ENCODE measurements around the gene COL18A1. TPM values are rescaled to one million over a fixed set of nuclear protein-coding genes. Genes with fewer than 3 reads are reported as not detected.

COL18A1 gene
- polyA plus RNA-seq, 2 of the 4 experiments (the other 2 are of a cell fraction) = 17.3 to 88.4 TPM

GRCh38 chr21:45412909-45413611, 8.1 kb downstream of the COL18A1 start:
- ATAC-seq = no peak
- FAIRE-seq = no peak
- no peak overlapping the region for H3K4me2 ChIP-seq

DNA sequence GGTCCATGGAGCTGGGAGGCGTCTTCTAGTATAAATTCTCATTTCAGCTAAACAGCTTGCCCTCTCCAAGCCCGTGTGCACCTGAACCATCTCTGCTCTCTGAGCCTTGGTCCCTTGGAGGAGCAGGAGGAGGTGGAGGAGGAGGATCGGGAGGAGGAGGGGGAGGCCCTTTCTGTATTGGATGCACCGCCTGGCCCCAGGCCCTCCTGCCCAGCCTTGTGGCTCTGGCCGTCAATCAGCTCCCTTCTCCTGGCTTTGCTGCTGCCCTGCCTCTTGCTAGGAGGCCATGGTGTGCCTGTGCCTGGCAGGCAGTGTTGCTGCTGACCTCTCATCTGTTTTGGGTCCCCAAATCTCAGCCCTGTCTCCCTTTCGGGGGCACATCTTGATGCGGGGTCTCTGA, 9.0 kb downstream of the COL18A1 start:
- 92% methylated on average over 6 of the region's 7 CpGs for WGBS (ENCODE audit: missing lambda C conversion rate)
- Histone ChIP-seq H3K4me3 (no peak overlapping the region), H3K4me2 (no peak overlapping the region), H3K4me1 (peaks cover 6% of the 10 kb centered on the region; the same call in 2 of the 3 replicates), H3K9me3 (no peaks in the 10 kb centered on the region), H3K27ac (no peak overlapping the region)
- DNase-seq (ENCODE audit: low read depth in 1 of 2, low spot score in 1 of 2) (no peak), ATAC-seq (no peak), FAIRE-seq (no peak)
- TF ChIP-seq EHF (CRISPR knock-in tag; IDR thresholded peaks at IDR 0.05) (no peak), MAFK (IDR thresholded peaks at IDR 0.05; ENCODE audit: partially characterized antibody) (no peak), CEBPB (IDR thresholded peaks at IDR 0.05) (no peak), SMC3 (IDR thresholded peaks at IDR 0.05) (no peak), ELK1 (IDR thresholded peaks at IDR 0.05; ENCODE audit: low read depth, low read length) (no peak), HDAC2 (IDR thresholded peaks at IDR 0.05) (no peak), HEYL (CRISPR knock-in tag; IDR thresholded peaks at IDR 0.05) (no peak), NR3C1 (IDR thresholded peaks at IDR 0.05) (no peak), KDM5A (IDR thresholded peaks at IDR 0.05) (no peak), POLR2AphosphoS2 (conservative IDR thresholded peaks at IDR 0.05; ENCODE audit: low read length) (no peak), RAD21 (conservative IDR thresholded peaks at IDR 0.05 in 1 of 2, IDR thresholded peaks at IDR 0.05 in 1 of 2) (no peak), PHF8 (IDR thresholded peaks at IDR 0.05; ENCODE audit: borderline replicate concordance, low read depth) (no peak), CHD2 (IDR thresholded peaks at IDR 0.05; ENCODE audit: low read length, partially characterized antibody) (no peak)
- TF ChIP-seq, protein P1, sequence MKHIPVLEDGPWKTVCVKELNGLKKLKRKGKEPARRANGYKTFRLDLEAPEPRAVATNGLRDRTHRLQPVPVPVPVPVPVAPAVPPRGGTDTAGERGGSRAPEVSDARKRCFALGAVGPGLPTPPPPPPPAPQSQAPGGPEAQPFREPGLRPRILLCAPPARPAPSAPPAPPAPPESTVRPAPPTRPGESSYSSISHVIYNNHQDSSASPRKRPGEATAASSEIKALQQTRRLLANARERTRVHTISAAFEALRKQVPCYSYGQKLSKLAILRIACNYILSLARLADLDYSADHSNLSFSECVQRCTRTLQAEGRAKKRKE (CRISPR knock-in tag; IDR thresholded peaks at IDR 0.05; ENCODE audit: low read depth) = no peak
- TF ChIP-seq, protein P2, sequence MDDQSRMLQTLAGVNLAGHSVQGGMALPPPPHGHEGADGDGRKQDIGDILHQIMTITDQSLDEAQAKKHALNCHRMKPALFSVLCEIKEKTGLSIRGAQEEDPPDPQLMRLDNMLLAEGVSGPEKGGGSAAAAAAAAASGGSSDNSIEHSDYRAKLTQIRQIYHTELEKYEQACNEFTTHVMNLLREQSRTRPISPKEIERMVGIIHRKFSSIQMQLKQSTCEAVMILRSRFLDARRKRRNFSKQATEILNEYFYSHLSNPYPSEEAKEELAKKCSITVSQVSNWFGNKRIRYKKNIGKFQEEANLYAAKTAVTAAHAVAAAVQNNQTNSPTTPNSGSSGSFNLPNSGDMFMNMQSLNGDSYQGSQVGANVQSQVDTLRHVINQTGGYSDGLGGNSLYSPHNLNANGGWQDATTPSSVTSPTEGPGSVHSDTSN (IDR thresholded peaks at IDR 0.05) = no peak
- TF ChIP-seq, protein P3, sequence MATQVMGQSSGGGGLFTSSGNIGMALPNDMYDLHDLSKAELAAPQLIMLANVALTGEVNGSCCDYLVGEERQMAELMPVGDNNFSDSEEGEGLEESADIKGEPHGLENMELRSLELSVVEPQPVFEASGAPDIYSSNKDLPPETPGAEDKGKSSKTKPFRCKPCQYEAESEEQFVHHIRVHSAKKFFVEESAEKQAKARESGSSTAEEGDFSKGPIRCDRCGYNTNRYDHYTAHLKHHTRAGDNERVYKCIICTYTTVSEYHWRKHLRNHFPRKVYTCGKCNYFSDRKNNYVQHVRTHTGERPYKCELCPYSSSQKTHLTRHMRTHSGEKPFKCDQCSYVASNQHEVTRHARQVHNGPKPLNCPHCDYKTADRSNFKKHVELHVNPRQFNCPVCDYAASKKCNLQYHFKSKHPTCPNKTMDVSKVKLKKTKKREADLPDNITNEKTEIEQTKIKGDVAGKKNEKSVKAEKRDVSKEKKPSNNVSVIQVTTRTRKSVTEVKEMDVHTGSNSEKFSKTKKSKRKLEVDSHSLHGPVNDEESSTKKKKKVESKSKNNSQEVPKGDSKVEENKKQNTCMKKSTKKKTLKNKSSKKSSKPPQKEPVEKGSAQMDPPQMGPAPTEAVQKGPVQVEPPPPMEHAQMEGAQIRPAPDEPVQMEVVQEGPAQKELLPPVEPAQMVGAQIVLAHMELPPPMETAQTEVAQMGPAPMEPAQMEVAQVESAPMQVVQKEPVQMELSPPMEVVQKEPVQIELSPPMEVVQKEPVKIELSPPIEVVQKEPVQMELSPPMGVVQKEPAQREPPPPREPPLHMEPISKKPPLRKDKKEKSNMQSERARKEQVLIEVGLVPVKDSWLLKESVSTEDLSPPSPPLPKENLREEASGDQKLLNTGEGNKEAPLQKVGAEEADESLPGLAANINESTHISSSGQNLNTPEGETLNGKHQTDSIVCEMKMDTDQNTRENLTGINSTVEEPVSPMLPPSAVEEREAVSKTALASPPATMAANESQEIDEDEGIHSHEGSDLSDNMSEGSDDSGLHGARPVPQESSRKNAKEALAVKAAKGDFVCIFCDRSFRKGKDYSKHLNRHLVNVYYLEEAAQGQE (IDR thresholded peaks at IDR 0.05) = no peak
- ChIA-PET CTCF (interaction anchor here (0.6 to 1.7 kb wide), 2 partner anchors 121 to 531 kb away, joined by 3 to 6 read pairs; no protein-coding TSS in a partner anchor), POLR2A (no interaction called here)

More at GRCh38 chr21:45412909-45413611, 8.1 kb downstream of the COL18A1 start:
- H3K4me3 ChIP-seq = no peak overlapping the region
- DNase-seq (ENCODE audit: low read depth in 1 of 2, low spot score in 1 of 2) = no peak
- no peaks in the 10 kb centered on the region for H3K9me3 ChIP-seq
- 92% methylated on average over 17 of the region's 27 CpGs for WGBS (ENCODE audit: missing lambda C conversion rate)
- CTCF ChIA-PET = interaction anchor here (0.9 to 1.7 kb wide), 3 partner anchors 26 to 273 kb away, joined by 3 to 6 read pairs (median 4); no protein-coding TSS in a partner anchor
- POLR2A ChIA-PET = no interaction called here
- no peak for TF ChIP-seq KDM5A (IDR thresholded peaks at IDR 0.05)
- no peak for TF ChIP-seq BCL3 (IDR thresholded peaks at IDR 0.05)
- TF ChIP-seq EHMT2 (IDR thresholded peaks at IDR 0.05; ENCODE audit: low read depth) = no peak
- TF ChIP-seq MYC (IDR thresholded peaks at IDR 0.05; ENCODE audit: borderline replicate concordance, low read length) = no peak
- no peak for TF ChIP-seq FOSB (CRISPR knock-in tag; IDR thresholded peaks at IDR 0.05)
- TF ChIP-seq E2F6 (IDR thresholded peaks at IDR 0.05; ENCODE audit: borderline replicate concordance, low read depth) = no peak
- TF ChIP-seq RNF2 (IDR thresholded peaks at IDR 0.05; ENCODE audit: borderline replicate concordance, low read depth) = no peak
- no peak for TF ChIP-seq JUNB (IDR thresholded peaks at IDR 0.05)
- TF ChIP-seq, protein P1 (CRISPR knock-in tag; IDR thresholded peaks at IDR 0.05; ENCODE audit: low read depth) = no peak
- no peak for TF ChIP-seq RCOR1 (IDR thresholded peaks at IDR 0.05; ENCODE audit: low read depth, low read length)
- TF ChIP-seq ZSCAN20 (CRISPR knock-in tag; IDR thresholded peaks at IDR 0.05) = no peak
- TF ChIP-seq JUN (IDR thresholded peaks at IDR 0.05) = no peak
- no peak for TF ChIP-seq MAZ (IDR thresholded peaks at IDR 0.05; ENCODE audit: borderline replicate concordance, low read depth, low read length)
- no peak for TF ChIP-seq CEBPB (IDR thresholded peaks at IDR 0.05)
- no peak for TF ChIP-seq CBX8 (IDR thresholded peaks at IDR 0.05)
- TF ChIP-seq EHF (CRISPR knock-in tag; IDR thresholded peaks at IDR 0.05) = no peak
- no peak for TF ChIP-seq ZFP36 (IDR thresholded peaks at IDR 0.05; ENCODE audit: borderline replicate concordance, partially characterized antibody)
- no peak for TF ChIP-seq CHD2 (IDR thresholded peaks at IDR 0.05; ENCODE audit: low read length, partially characterized antibody)
- no peak overlapping the region for H3K27ac ChIP-seq
- peaks cover 15% of the 10 kb centered on the region for H3K4me1 ChIP-seq

All from A549 (cell line).